CD1c-positive myeloid dendritic cell (primary cell): Measurements from ENCODE around the gene TP63.

Source experiments
- DNase-seq: peaks from one replicate; pipeline ENCODE4 v3.0.0-alpha.2; 2016; ENCODE audit errors: extremely low spot score

TP63 gene

GRCh38 chr3:189911001-189911400 lies 279.8 kb downstream of the TP63 start:
- DNase-seq, result no peak

DNA sequence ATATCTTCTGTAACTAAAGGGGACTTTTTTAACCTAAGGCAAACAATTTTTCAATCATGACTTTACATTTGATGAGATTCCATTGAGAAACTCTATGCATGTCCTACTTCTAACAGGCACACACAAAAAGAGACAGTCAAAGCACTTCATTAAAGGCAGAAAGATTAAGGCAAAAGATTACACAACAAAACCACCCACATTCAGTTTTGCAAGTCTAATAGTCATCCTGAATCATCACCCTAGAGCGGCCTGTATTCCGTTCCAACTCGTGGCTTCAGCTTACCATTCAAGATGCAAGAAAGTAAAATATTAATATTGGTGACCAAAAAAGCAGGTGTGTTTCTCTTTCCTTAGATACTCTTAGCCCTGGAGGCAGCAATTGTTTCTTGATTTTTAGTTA lies 283.6 kb downstream of the TP63 start:
- DNase-seq, result peak; percentile 68

GRCh38 chr3:189921770-189922169 lies 290.6 kb downstream of the TP63 start:
- DNase-seq, result no peak

GRCh38 chr3:189927975-189928895 lies 297.0 kb downstream of the TP63 start:
- no peak for DNase-seq

- no peak for DNase-seq
Observed at GRCh38 chr3:189936201-189936945, 305.2 kb downstream of the TP63 start.

- no peak for DNase-seq
Observed at GRCh38 chr3:189937302-189938127, 306.3 kb downstream of the TP63 start.

GRCh38 chr3:189941125-189941524 lies 309.9 kb downstream of the TP63 start:
- DNase-seq, result no peak

DNA sequence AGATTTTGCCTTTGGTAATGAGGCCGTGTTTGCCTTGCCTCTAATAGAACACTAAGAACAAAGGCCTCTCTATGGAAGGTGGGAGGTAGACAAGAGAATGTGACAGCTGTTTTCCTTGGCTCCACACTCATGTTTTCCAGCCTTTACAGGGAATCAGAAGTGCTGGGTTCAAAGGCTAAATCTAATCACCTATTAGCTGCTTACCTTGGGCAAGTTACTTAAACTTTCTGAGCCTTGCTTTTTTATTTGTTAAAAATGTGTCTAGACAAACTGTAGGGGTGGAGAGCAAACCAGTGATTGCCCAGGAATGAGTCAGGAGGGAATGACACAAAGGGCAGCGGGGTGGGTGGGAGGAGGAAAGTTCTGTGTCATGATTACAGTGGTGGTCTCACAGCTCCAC lies 310.5 kb downstream of the TP63 start:
- no peak for DNase-seq

- no peak for DNase-seq
Observed at GRCh38 chr3:189942948-189943347, 311.8 kb downstream of the TP63 start.

GRCh38 chr3:189944285-189945145 lies 313.3 kb downstream of the TP63 start:
- DNase-seq, result no peak

GRCh38 chr3:189945935-189946709 lies 314.9 kb downstream of the TP63 start:
- no peak for DNase-seq
